Prostate gland (tissue), 2 donors: ENCODE measurements around the gene ABHD15.

Experiments
- CTCF ChIP-seq, 4 experiments: fragments of 200-600 bp in 2 of 4; fragments of 450-650 bp in 2 of 4; sonication (generic) in 2 of 4; IDR thresholded peaks; 1 replicate in 3 of 4; 2 replicates in 1 of 4; pipeline ENCODE4 v1.5.1; 2016 to 2019; ENCODE audit warnings: antibody characterized with exemption in 4 of 4, mild to moderate bottlenecking in 2 of 4, moderate library complexity in 2 of 4
- POLR2A ChIP-seq: fragments of 450-650 bp; IDR thresholded peaks from one replicate; pipeline ENCODE4 v1.6.1; 2016; ENCODE audit warnings: antibody characterized with exemption, mild to moderate bottlenecking
- POLR2AphosphoS5 ChIP-seq: sonication (generic); formaldehyde crosslinking; IDR thresholded peaks from one replicate; pipeline ENCODE4 v1.6.1; 2017; ENCODE audit warnings: antibody characterized with exemption

DNA sequence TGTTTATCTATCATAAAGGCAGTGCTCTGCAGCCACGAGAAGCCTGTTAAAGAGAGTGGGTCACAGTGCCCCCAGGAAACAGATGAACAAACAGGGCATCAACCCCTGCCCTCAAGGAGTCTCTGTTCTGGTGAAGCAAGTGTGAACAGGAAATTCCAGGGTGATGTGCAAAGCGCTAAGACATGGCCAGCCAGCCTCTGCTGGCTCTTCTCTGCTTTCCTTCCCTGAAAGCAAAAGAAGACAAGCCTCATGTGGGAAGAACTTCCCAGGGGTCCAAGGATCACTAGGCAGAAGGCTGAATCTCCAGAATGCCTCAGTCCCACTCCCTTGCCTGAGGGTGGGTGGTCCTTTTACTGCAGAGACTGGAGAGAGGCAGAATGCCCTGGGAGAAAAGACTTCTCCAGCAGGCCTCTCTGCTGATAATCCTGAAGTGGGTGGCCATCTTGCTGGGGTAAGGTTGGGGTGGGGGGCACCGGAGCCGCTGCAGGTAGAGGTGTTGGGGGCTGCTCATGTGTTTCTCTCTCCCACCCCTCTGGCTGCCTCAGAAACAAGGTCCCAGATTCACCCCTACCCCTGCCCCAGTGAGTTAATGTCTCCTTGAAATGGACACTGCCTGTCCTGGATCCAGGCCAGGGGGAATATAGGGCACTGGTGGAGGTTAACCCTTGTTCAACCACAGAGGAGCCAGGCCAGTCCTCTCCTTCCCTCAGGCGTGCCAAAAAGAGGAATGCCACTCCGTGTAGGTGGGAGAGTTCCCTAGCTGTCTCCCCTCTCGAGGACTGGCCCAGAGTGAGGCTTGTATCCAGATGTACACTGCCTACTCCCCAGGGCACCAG is 28.5 kb upstream of the ABHD15 start:
- no peak for TF ChIP-seq CTCF (IDR thresholded peaks at IDR 0.05)
- TF ChIP-seq POLR2AphosphoS5: no peak
- TF ChIP-seq POLR2A: no peak
